ENCODE data around the gene LCN10. TPM values are rescaled to one million over a fixed set of nuclear protein-coding genes. Genes with fewer than 3 reads are reported as not detected.
A peak's percentile ranks its signal among the peaks of the same experiment; 100 is the strongest.

Gene LCN10
- total RNA-seq, 1 donor from 2014 or later: not detected

- H3K4me2 ChIP-seq: peak overlapping the region; percentile 82
- no peak for TF ChIP-seq EZH2phosphoT487 (IDR thresholded peaks at IDR 0.05)
- peak; percentile 91 for TF ChIP-seq CTCF (IDR thresholded peaks at IDR 0.05)
- TF ChIP-seq EZH2 (IDR thresholded peaks at IDR 0.05): no peak
- Mint-ChIP-seq H3K27ac (no peak overlapping the region), H3K27me3 (ENCODE audit: insufficient read depth, low read depth) (peaks cover 13% of the 10 kb centered on the region), H3K4me1 (peaks cover 27% of the 10 kb centered on the region), H3K36me3 (peaks cover 19% of the 10 kb centered on the region), H3K9me3 (no peaks in the 10 kb centered on the region), H3K4me3 (peak overlapping the region; percentile 77)
- H3K4me3 ChIP-seq: peak overlapping the region; percentile 89
- H3K79me2 ChIP-seq (ENCODE audit: low read depth): peaks cover 43% of the 10 kb centered on the region
- peaks cover 17% of the 10 kb centered on the region for H3K27me3 ChIP-seq
- no peaks in the 10 kb centered on the region for H3K36me3 ChIP-seq
- H2AFZ ChIP-seq (replicated peaks): peak overlapping the region; percentile 85
- peaks cover 40% of the 10 kb centered on the region for H3F3A ChIP-seq (ENCODE audit: low read depth)
- DNase-seq (ENCODE audit: low spot score): peak; percentile 93
- H3K9ac ChIP-seq: peak overlapping the region; percentile 88
- no peak overlapping the region for H3K27ac ChIP-seq
- peaks cover 47% of the 10 kb centered on the region for H4K20me1 ChIP-seq (ENCODE audit: low read depth)
- H3K9me3 ChIP-seq (ENCODE audit: low read depth): no peaks in the 10 kb centered on the region
- peaks cover 9% of the 10 kb centered on the region for H3K4me1 ChIP-seq
Observed at GRCh38 chr9:136728080-136728547, 14.6 kb downstream of the LCN10 start.

GRCh38 chr9:136726631-136727191 lies 16.0 kb downstream of the LCN10 start:
- Histone ChIP-seq H3K4me2 (peak overlapping the region; percentile 82), H3K9me3 (ENCODE audit: low read depth) (no peaks in the 10 kb centered on the region), H4K20me1 (ENCODE audit: low read depth) (peaks cover 61% of the 10 kb centered on the region), H3K36me3 (no peaks in the 10 kb centered on the region), H3K9ac (no peak overlapping the region), H3K27ac (no peak overlapping the region), H2AFZ (replicated peaks) (no peak overlapping the region), H3K4me1 (peaks cover 9% of the 10 kb centered on the region), H3K27me3 (peaks cover 17% of the 10 kb centered on the region), H3K4me3 (peak overlapping the region; percentile 89), H3K79me2 (ENCODE audit: low read depth) (peaks cover 43% of the 10 kb centered on the region), H3F3A (ENCODE audit: low read depth) (peaks cover 48% of the 10 kb centered on the region)
- H3K9me3 Mint-ChIP-seq: no peaks in the 10 kb centered on the region
- peaks cover 19% of the 10 kb centered on the region for H3K36me3 Mint-ChIP-seq
- TF ChIP-seq EZH2 (IDR thresholded peaks at IDR 0.05) (no peak), EZH2phosphoT487 (IDR thresholded peaks at IDR 0.05) (no peak), CTCF (IDR thresholded peaks at IDR 0.05) (peak; percentile 57)
- peaks cover 12% of the 10 kb centered on the region for H3K27me3 Mint-ChIP-seq (ENCODE audit: insufficient read depth, low read depth)
- H3K4me1 Mint-ChIP-seq: peaks cover 27% of the 10 kb centered on the region
- H3K4me3 Mint-ChIP-seq: peak overlapping the region; percentile 98
- H3K27ac Mint-ChIP-seq: peak overlapping the region; percentile 90
- peak; percentile 69 for DNase-seq (ENCODE audit: low spot score)

GRCh38 chr9:136726118-136726517 lies 16.6 kb downstream of the LCN10 start:
- no peak for TF ChIP-seq EZH2phosphoT487 (IDR thresholded peaks at IDR 0.05)
- TF ChIP-seq CTCF (IDR thresholded peaks at IDR 0.05): no peak
- TF ChIP-seq EZH2 (IDR thresholded peaks at IDR 0.05): no peak
- peak overlapping the region; percentile 98 for H3K4me3 Mint-ChIP-seq
- Histone ChIP-seq H3K9me3 (ENCODE audit: low read depth) (no peaks in the 10 kb centered on the region), H3K27ac (no peak overlapping the region), H3F3A (ENCODE audit: low read depth) (peaks cover 54% of the 10 kb centered on the region), H3K79me2 (ENCODE audit: low read depth) (peaks cover 43% of the 10 kb centered on the region), H3K27me3 (peaks cover 17% of the 10 kb centered on the region), H3K4me2 (peak overlapping the region; percentile 29), H3K4me3 (no peak overlapping the region), H3K4me1 (peaks cover 9% of the 10 kb centered on the region), H2AFZ (replicated peaks) (no peak overlapping the region), H3K9ac (no peak overlapping the region), H3K36me3 (no peaks in the 10 kb centered on the region), H4K20me1 (ENCODE audit: low read depth) (peaks cover 67% of the 10 kb centered on the region)
- H3K27ac Mint-ChIP-seq: no peak overlapping the region
- H3K27me3 Mint-ChIP-seq (ENCODE audit: insufficient read depth, low read depth): peaks cover 14% of the 10 kb centered on the region
- peaks cover 20% of the 10 kb centered on the region for H3K36me3 Mint-ChIP-seq
- H3K4me1 Mint-ChIP-seq: peaks cover 31% of the 10 kb centered on the region
- no peak for DNase-seq (ENCODE audit: low spot score)
- no peaks in the 10 kb centered on the region for H3K9me3 Mint-ChIP-seq
